Superior temporal gyrus (tissue), 1 donor: ENCODE results near the gene NSUN3.
"Not testable (repeated sequence)": the region's sequence is repeated elsewhere in the genome, so short reads cannot be mapped to it uniquely, and the experiment has no call there.

ENCODE experiments used
- DNase-seq: peaks from one replicate; pipeline ENCODE4 v3.0.0-alpha.2; 2016; ENCODE audit errors: extremely low spot score

NSUN3 gene

DNA sequence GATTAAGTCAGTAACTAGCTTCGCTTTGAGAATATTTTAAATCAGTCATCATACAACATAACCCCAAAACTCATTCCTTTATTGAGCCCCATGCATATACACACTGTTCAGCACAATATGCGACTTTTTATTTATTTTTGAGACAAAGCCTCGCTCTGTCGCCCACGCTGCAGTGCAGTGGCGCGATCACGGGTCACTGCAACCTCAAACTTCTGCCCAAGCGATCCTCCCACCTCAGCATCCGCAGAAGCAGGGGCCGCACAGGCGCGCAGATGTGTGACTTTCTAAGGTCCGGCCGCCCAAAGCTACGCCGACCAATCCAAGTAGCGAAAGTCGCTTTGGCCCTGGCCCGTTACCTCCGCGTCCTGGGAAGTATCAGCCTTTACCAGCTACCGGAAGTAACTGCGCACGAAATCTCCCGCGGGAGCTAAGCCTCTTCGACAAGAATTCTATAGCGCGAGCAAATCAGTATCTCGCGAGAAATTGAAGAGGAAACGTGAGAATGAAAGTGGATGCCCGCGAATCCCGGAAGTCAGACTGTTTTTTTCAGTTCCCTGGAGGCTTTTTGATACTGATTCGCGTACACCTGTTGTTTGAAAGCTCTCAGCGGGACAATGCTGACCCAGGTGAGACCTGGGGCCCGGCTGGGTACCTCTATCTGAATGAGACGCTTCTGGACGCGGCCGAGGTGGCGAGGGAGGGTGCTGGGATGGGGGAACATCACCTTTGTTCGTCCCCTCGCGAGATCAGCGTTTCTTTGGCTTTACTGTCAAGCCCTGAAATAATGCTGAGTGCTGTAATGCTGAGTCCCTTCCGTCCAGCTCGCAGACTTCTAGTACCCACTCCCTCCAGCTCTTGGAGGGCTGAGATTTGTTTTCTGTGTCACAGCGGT lies at the start of gene NSUN3, which contains the start of gene DHFR2:
TSS of gene NSUN3 (plus strand) at position 549 of the 892 bp plus-strand sequence. CDS start at position 615, 66 bp downstream.
TSS of gene DHFR2 (minus strand) at position 404 of the 892 bp plus-strand sequence. CDS start 1,405 bp downstream, outside the sequence.
- DNase-seq = peak; percentile 94

DNA sequence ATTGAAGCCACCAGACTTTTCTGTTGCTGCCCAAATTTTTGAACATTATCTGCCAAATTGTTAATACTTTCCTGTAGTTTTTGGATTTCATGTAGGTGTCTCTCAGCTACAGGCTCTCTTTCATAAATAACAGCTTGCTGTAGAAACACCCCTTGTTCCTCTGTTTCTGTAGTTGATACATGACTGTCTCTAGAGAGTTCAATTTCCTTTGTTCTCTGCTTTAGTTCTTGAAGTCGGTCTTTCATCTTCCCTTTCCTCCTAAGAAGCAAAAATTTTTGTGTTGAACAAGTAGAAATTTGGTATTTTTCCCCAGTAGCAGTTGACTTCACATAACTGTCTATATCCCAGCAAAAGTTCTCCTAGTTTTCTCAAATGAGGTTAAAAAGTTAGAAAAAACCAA lies 47.8 kb upstream of the NSUN3 start:
- DNase-seq = no peak

DNA sequence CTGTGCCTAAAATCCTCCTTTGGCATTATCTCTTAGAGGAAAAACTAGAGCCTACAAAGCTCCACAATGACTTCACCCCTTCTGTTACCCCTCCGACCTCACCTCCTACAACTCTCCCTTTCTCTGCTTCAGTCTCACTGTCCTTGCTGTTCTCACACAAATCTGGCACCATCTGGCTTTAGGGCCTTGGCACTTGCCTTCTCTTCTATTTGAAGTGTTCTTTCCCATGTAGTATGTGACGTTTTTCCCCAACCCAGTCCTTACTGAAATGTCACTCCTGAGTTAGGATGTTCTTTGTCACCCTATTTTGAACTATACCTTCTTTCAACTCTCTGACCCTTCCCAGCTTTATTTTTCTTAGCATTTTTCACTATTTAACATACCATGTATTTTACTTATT lies 43.2 kb upstream of the NSUN3 start:
- DNase-seq = no peak

DNA sequence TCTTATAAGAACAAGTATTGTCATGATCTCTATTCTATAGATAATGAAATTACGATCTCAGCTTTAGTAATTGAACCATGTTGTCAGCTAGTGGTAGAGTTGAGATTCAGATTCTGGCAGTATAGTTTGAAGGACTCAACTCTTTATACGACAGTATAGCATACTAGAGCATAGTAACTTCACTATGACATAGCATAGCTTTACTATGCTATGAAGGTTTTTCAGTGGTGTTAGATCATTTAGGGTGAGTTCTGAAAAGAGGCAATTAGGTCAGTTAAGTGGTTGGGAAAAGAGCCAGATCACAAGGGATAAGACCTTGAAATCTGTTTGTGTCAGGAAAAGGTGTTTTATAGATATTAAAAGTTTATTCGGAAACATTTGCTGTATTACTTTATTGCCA lies 42.6 kb upstream of the NSUN3 start:
- no peak for DNase-seq

DNA sequence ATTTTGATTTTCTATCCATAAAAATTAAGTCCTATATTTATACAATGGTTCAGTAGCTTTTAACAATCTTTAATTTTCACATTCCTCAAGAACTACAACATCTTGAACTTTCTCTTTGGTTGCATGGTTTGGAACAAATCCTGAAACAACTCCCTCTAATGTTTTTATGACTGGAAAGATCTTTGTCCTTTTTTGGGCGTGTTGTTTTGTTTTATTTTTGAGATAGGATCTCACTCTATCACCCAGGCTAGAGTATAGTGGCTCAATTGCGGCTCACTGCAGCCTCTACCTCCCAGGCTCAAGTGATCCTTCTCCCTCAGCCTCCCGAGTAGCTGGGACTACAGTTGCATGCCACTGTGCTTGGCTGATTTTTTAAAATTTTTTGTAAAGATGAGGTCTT lies 38.5 kb upstream of the NSUN3 start:
- DNase-seq = no peak

DNA sequence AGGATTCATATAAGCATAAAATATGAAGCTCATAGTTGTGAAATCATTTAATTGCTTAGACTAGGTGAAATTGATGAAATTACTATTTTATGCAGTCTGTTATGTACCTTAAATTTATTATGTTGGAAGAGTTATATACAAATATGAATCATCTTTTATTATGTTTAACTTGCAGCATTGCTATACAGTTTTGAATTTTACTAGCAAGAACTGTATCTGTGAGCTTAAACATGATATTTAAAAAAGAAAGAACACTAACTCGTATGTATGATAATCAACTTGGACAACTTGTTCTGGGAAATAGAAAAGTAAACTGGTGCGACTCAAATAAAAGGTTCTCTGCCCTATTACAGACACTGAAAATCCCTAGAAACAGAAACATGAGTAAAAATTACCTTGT lies 36.2 kb upstream of the NSUN3 start:
- peak; percentile 41 for DNase-seq

DNA sequence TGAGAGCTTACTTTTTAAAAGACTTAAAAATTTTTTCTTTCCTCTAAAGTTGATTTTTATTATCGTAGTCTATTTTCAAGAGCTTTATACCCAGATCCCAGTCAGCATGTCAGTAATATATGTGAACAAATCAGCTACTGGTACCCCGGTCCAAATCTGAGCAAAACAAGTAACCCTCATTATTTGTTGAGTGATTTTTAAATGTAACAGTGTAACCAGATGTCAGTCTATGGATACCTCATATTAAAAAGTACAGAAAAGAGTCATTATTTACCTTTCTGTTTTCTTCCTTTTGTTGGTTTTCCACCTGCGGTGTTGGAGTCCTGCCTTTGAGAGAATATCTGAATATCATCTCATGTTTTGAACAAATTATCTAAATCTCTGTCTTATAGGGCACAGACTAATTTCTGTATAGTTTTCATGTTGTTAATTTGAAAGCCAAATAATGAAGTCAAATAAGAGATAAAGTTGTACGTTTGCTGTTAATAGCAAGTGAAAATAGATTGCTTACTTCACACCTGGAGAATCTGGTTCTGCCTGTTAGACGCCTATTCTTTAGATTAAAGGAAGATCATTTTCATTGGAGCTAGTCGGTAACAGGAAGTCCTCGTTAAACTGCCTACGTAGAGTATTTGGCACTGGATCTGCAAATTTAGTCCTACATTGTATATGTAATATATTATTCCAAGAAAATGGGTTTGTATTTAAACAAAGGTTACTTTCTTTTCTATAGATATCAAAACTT lies 34.6 kb upstream of the NSUN3 start, which contains the start of gene STX19:
TSS of gene STX19 (minus strand) at position 505 of the 745 bp plus-strand sequence. CDS start 13,328 bp downstream, outside the sequence.
- peak; percentile 30 for DNase-seq

DNA sequence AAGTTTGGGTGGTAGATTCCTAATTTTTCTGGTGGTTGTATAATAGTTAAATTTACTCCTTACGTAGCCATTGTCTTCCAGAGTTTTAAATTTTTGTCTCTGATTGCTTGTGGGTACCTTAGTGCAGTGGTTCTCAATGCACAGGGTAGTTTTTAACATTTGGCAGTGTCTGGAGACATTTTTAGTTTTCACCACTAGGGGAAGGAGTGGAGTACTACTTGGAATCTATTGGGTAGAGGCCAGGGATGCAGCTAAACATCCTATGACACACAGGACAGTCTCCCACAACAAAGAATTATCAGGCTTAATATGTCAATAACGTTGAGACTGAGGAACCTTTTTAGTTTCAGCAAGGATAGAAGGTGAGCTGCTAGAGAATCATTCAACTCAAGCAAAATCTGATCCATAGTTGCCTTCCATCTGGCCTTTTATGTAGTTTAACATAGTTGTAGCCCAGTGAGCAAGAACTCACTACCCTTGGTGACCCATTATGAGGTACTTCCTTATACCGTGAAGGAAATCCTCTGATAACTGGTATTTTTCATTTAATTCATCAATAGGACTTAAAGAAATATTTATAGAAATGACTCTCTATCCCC lies 25.9 kb upstream of the NSUN3 start:
- DNase-seq = no peak

DNA sequence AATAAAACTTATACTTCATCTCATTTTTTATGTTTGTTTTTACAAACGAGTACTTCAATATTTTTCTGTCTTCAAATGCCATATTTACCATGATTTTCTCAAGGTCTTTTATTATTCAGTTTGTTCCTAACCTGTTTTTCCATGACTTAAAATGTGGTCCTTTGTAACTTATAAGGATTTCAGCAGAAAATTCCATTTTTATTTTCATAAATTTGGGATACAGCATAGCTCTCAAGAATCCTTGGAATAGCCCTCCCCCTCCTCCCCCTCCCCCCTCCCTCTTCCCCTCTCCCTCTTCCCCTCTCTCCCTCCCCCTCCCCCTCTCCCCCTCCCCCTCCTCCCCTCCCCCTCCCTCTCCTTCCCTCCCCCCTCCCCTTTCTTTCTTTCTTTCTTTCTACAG lies 19.6 kb upstream of the NSUN3 start:
- no peak for DNase-seq

DNA sequence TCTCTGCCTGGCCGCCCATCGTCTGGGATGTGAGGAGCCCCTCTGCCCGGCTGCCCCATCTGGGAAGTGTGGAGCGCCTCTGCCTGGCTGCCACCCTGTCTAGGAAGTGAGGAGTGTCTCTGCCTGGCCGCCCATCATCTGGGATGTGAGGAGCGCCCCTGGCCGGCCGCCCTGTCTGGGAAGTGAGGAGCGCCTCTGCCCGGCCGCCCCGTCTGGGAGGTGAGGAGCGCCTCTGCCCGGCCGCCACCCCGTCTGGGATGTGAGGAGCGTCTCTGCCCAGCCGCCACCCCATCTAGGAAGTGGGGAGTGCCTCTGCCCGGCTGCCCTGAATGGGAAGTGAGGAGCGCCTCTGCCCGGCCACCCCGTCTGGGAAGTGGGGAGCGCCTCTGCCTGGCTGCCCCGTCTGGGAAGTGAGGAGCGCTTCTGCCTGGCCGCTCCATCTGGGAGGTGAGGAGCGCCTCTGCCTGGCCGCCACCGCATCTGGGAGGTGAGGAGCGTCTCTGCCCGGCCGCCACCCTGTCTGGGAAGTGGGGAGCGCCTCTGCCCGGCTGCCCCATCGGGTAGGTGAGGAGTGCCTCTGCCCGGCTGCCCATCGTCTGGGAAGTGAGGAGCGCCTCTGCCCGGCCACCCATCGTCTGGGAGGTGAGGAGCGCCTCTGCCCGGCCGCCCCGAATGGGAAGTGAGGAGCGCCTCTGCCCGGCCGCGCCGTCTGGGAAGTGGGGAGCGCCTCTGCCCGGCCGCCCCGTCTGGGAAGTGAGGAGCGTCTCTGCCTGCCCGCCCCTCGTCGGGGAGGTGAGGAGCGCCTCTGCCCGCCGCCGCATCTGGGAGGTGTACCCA lies 18.5 kb upstream of the NSUN3 start:
- DNase-seq = not testable (repeated sequence)

DNA sequence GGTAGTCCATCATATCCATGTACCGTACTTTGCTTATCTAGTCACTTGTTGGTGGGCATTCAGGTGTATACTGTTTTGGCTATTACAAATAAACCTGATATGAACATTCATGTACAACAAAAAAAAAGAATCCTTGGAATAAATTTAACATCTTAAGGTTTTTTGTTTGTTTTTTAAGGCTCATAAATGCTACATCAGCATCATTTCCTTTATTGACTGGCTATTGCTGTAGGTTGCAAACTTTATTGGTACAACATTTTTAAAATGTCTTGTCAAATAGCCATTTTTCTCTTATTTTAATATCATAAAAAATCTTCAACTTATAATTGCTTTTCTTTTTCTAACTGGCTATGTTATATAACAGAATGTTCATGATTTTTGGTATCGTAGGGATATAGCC lies 16.3 kb upstream of the NSUN3 start:
- DNase-seq = no peak

DNA sequence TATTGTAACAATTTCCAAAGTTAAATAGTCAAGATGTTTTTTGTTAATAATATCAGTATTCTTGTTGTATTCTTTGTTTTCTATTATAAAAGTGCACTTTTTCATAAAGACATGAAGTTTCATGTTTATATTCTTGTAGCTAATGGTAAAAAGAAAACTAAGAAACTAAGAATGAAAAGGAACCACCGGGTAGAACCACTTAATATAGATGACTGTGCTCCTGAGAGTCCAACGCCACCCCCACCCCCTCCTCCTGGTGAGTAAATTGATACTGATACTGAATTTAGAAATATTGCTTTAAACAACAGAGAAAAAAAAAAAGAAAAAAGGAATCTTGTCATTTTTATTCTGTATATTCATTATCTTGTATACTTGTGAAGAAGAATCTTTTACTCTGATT lies 13.6 kb upstream of the NSUN3 start:
- no peak for DNase-seq

DNA sequence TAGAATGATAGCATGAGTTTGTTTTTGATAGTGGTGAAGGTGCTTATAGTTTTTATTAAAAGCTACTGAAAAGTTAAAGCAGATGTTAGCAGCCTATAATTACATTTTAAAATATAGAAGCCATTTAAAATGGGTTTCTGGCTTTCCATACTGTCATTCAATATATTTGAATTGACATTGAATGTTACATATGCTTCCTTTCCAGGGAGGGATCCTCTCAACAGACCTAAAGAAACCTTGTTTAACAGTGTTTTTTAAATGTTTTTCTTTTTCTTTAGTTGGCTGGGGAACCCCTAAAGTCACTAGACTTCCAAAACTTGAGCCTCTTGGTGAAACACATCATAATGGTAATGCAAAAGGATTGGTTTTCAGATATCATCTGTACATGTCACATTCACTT lies 12.3 kb upstream of the NSUN3 start:
- DNase-seq = no peak

DNA sequence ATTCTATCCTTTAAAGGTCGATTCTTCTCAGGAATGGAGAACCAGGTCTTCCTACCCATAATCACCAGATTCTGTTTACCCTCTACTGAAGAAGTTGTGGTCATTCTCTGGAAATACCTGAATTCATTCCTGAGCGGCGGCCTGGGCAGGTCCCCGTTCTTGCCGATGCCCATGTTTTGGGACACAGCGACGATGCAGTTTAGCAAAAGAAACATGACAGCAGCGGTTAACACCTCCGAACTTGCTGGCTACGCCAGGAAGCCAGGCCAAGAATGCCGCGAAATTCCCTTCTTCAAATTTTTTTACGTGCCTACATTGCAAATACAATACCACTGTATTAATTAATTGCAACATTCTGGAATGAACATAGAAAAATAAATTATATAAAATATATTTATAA lies 1.6 kb upstream of the NSUN3 start:
- no peak for DNase-seq

DNA sequence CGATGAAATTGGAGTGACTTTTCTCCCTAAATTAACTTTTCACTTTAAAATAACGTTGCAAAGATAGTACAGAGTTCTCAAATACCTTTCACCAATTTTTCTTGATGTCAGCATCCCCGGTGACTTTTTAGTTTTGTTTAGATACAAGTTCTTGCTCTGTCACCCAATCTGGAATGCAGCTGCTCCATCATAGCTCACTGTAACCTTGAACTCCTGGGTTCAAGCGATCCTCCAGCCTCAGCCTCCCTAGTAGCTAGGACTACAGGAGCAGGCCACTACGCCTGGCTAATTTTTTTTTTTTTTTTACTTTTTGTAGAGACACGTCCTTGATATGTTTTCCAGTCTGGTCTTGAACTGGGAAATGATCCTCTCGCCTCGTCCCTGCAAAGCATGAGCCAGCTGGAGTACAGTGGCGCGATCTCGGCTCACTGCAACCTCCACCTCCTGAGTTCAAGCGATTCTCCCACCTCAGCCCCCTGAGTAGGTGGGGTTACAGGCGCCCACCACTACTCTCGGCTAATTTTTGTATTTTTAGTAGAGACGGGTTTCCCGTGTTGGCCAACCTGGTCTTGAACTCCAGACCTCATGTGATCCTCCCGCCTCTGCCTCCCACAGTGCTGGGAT lies 747 bp downstream of the NSUN3 start:
- DNase-seq = no peak

DNA sequence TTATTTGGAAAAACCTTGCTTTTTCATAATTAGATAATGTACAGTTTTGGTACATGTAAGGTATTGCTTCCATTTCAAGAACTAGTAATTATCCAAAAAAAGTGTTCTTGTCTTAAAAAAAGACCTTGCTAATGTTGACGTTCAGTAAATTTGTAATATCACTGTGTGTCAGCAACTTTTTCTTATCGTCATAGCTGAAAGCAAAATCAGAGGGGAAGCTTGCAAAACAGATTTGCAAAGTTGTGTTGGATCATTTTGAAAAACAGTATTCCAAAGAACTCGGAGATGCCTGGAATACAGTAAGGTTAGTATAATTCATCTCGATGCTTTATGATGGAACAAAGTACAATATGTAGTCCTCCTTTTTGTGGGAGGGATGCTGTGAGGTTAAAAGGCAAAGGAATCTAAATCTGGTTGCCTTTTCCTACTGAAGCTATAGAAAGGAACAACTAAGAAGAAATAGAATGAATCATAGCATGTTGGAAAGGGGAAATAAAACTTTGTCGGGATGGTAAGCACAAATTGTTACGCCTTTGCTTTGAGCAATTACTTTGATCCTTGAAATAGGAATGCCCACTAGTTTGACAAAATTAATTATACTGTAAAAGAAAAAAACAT lies 1.5 kb downstream of the NSUN3 start:
- DNase-seq = no peak

DNA sequence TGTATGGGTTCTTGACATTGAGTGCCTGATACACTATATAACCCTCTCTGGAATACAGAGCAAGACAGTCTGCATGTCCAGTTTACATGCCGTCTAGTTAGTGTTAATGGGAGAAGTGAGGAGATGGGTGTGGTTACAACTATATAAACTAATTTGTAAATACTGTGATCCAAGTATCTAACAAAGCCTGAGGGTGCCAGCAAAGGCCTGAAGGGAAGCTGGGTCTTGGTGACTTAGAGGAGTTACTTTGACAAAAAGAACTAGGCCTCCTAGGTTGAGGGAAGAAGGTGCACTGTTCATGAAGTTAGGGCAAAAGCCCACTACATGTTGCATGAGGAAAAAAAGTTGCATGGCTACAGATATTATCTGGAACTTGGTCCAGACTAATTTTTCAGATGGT lies 2.3 kb downstream of the NSUN3 start:
- no peak for DNase-seq

DNA sequence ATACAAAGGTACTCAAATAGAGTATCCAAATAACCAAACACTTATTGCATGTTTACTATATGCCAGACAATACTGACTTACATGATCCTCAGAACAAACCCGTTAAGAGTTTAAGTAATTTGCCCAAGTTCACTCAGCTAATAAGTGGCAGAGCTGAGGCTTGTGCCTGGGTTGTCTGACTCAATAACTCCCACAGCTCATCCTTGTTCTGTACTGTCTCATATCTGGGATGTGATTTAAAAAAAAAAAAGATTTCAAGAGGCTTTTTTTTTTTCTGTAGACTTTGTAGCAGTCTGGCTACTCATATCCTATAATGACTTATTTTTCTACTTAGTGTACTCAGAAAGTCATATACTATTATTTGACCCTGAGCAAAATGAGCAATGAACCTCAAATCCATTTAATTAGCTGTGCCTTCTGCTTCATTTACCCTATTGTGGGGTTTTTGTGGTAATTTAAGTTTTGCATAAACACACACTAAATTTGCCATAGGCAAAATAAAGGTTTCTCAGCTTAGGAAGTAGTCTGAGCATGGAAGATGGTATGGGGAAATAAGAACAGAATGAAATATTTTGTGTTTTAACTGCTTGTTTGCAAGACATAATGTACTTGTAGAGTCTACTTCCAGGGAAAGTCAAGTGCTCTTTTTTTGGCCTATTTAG lies 3.1 kb downstream of the NSUN3 start:
- DNase-seq = no peak

DNA sequence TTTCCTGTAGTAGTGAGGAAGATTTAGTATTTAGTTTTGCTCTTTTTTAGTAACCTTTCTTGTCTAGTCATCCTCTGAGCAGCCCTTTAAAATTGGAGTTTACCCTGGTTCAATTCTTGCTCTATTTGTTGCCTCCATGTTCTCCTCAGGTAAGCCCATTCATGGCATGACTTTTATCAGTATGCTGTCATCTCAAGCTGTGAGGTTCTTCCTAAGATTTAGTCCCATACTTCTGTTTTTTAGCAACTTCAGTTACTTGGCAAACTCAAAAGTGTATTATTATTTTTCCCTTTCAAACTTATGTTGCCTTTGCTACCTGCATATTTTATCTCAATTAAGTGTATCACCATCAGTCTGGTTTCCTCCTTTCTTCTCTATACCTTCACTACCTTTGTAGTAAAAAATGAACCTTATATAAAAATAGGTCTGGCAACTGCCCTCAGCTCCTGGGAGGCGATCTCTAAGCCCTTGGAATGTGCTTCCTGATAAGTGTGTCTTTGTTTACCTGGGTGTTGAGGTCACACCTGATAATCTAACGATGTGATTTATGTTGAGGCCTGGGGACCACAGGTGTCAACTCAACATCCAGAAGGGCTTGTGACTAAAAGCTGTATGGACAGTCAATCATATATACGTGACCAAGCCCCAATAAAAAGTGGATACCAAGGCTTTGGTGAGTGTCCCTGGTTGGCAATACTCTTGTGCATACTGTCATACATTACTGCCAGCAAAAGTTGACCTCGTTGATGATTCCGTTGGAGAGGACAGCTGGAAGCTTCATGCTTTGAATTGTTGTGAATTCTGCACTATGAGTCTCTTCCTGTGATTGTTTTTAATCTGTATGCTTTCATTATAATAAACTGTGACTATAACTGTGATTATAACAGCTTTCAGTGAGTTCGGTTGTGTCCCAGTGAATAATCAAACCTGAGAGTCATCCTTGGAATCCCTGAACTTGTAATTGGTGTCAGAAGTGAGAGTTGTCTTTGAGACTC lies 3.9 kb downstream of the NSUN3 start:
- no peak for DNase-seq
